ENCODE results near the gene GRK5.

Gene GRK5

GRCh38 chr10:119199231-119199992 lies 8.0 kb upstream of the GRK5 start:
- no peaks in the 10 kb centered on the region for H3K36me3 ChIP-seq
- intact Hi-C loops (cut with DNase I; ENCODE audit: low total_unique reads): loop anchor here (10.0 kb wide), 1 partner anchor 375 kb away; no protein-coding TSS in a partner anchor
- H3K4me1 ChIP-seq: peaks cover 0 to 5% (median 2%) of the 10 kb centered on the region in 4 donors
- H3K4me3 ChIP-seq: no peak overlapping the region
- H3K9me3 ChIP-seq: no peaks in the 10 kb centered on the region
- no peak overlapping the region for H3K27ac ChIP-seq
- peak; percentile 73 to 85 for TF ChIP-seq CTCF (IDR thresholded peaks at IDR 0.05)
- DNase-seq: peak; percentile 54 to 71
- H3K27me3 ChIP-seq: peaks cover 0 to 3% of the 10 kb centered on the region in 2 donors

- intact Hi-C loops (cut with DNase I; ENCODE audit: low total_unique reads): loop anchor here (2.0 to 10.0 kb wide), 2 partner anchors 214 to 244 kb away; no protein-coding TSS in a partner anchor
- no peak overlapping the region for H3K27ac ChIP-seq
- peaks cover 0 to 12% (median 8%) of the 10 kb centered on the region in 4 donors for H3K4me1 ChIP-seq
- no peaks in the 10 kb centered on the region for H3K9me3 ChIP-seq
- no peak for DNase-seq
- no peak for TF ChIP-seq CTCF (IDR thresholded peaks at IDR 0.05)
- H3K27me3 ChIP-seq: peaks cover 0 to 3% of the 10 kb centered on the region in 2 donors
- H3K36me3 ChIP-seq: no peaks in the 10 kb centered on the region
- no peak overlapping the region for H3K4me3 ChIP-seq
Measured at GRCh38 chr10:119201233-119201632, 6.1 kb upstream of the GRK5 start.

- Histone ChIP-seq H3K4me1 (peaks cover 0 to 15% (median 11%) of the 10 kb centered on the region in 4 donors), H3K36me3 (no peaks in the 10 kb centered on the region), H3K27me3 (peaks cover 0 to 3% of the 10 kb centered on the region in 2 donors), H3K27ac (no peak overlapping the region), H3K4me3 (no peak overlapping the region), H3K9me3 (no peaks in the 10 kb centered on the region)
- intact Hi-C loops (cut with DNase I; ENCODE audit: low total_unique reads): loop anchor here (10.0 kb wide), 1 partner anchor 212 kb away; no protein-coding TSS in a partner anchor
- no peak for DNase-seq
- TF ChIP-seq CTCF (IDR thresholded peaks at IDR 0.05): no peak
Measured at GRCh38 chr10:119203006-119203405, 4.4 kb upstream of the GRK5 start.

- no peaks in the 10 kb centered on the region for H3K27me3 ChIP-seq
- peak; percentile 66 to 83 for DNase-seq
Measured at GRCh38 chr10:119205894-119206602, 1.3 kb upstream of the GRK5 start.

More at GRCh38 chr10:119205894-119206602, 1.3 kb upstream of the GRK5 start:
- TF ChIP-seq CTCF (IDR thresholded peaks at IDR 0.05): no peak
- intact Hi-C loops (cut with DNase I; ENCODE audit: low total_unique reads): loop anchor here (5.0 to 10.0 kb wide), 3 partner anchors 111 to 209 kb away; no protein-coding TSS in a partner anchor
- Histone ChIP-seq H3K36me3 (no peaks in the 10 kb centered on the region), H3K4me3 (peak overlapping the region; percentile 87 to 97), H3K9me3 (no peaks in the 10 kb centered on the region), H3K4me1 (peaks cover 0 to 25% (median 14%) of the 10 kb centered on the region in 4 donors), H3K27ac (peak overlapping the region; percentile 87 to 90)

Measured in tibial artery (tissue), 4 donors.